ENCODE measurements around the gene NT5DC3.
"Not testable (repeated sequence)": the region's sequence is repeated elsewhere in the genome, so short reads cannot be mapped to it uniquely, and the experiment has no call there.

Gene NT5DC3

DNA sequence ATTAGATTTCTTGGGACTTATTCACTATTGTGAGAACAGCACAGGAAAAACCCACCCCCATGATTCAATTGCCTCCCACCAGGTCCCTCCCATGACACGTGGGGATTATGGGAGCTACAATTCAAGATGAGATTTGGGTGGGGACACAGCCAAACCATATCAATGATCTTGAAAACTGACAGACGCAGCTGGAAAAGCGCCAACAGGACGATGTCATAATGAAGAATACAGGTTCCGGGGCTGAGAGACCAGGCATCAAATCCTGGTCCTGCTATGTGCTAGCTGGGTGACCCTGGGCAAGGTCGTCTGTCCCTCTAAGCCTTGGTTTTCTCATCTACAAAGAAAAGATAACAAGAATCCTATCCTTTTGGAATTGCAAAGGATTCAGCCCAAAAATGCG is 31.4 kb downstream of the NT5DC3 start:
- DNase-seq (ENCODE audit: low read depth in 2 of 2), result not testable (repeated sequence)

DNA sequence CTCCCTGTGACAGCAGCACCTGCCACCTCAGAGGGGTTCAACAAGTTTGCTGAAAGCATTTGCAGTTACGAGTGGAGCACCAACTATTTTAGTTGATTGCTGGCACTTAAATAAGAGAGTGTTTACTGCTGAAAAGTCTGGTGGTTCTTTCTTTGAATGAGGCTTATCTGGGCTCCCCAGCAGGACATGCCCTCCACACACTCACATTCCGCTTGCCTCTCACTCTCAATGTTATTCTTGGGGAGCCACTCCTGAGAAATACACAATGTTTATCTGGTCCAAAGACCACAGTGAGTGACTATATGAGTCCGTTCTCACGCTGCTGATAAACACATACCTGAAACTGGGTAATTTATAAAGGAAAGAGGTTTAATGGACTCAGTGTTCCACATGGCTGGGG is 31.9 kb downstream of the NT5DC3 start:
- DNase-seq (ENCODE audit: low read depth in 2 of 2), result no peak

GRCh38 chr12:103808239-103808880 is 32.7 kb downstream of the NT5DC3 start:
- DNase-seq (ENCODE audit: low read depth in 2 of 2), result no peak

DNA sequence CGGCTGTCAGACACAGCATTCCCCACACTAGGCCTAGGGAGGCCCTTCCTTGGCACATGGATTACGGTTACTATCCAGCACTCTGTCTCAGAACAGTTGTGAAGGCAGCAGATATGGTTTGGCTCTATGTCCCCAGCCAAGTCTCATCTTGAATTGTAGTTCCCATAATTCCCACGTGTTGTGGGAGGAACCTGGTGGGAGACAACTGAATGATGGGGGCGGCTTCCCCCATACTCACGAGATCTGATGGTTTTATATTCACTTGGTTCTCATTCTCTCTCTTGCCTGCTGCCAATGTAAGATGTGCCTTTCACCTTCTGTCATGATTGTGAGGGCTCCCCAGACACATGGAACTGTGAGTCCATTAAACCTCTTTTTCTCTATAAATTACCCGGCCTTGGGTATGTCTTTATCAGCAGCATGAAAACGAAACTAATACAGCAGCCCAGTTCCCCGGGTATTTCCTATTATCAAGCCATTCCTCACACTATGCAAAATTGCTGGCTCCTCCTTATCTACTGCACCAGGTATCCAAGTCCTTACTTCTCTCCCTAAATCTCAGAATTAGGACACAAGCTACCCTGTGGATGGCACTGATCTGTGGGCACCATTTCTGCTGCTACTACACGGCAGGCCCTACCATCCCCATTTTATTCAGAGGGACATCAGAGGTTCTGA is 33.3 kb downstream of the NT5DC3 start:
- no peak for DNase-seq (ENCODE audit: low read depth in 2 of 2)

DNA sequence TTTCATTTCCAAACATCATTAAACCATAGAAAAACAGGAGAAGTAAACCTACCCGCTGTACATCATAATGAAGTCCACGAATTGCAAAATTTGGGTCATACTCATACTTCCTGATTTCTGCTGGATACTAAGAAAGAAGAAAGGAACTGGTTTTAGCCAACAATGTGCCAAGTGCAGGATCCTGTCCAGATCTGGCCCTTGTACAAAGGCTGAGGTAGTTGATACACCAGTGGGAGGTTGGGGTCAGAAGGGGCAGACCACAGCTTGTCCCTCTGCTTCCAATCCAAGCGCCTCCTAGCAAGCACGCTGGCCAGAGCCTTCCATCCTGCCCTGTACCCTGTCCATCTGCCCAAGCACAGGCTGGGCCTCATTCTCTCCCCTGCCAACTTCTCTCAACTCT is 34.2 kb downstream of the NT5DC3 start:
- no peak for DNase-seq (ENCODE audit: low read depth in 2 of 2)

DNA sequence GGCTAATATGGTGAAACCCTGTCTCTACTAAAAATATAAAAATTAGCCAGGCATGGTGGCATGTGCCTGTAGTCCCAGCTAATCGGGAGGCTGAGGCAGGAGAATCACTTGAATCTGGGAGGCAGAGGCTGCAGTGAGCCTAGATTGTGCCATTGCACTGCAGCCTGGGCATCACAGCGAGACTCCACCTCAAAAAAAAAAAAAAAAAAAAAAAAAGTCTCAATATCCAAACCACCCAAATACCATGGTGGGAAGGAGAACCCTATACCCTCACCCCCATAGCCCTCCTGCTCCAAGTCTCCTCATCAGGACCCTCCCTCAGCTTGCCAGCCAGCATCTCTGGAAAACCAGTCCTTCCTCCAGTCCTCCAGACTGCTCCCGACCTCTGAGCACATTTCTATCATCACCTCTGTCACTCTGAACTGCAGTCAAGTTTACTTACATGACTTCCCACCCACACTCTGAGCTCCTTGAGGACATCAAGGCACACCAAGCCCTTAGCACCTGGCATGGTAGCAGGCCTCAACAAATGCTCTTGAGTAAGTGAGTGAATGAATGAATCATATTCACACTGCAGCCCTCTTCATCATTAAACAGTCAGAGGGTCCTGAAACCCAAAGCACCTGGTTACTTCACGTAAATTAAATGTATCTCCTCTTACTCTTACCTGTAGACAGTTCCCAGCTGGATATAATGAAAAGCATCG is 35.2 kb downstream of the NT5DC3 start:
- no peak for DNase-seq (ENCODE audit: low read depth in 2 of 2)

DNA sequence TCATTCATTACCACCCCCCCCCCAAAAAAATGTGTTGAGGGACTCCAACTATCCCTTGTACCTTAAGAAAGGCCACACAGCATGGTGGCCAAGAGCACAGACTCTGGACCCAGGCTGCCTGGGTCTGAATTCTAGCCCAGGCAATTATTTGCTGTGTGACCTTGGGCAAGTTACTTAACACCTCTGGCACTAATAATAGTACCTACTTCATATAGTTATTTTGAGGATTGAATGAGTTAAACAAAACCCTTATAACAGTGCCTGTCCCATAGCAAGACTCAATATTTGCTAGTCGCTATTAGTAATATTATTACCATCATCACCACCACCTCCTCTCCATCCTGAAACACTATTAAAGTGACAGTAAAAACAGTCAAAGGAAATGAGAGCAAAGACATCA is 37.2 kb downstream of the NT5DC3 start:
- no peak for DNase-seq (ENCODE audit: low read depth in 2 of 2)

- no peak for DNase-seq (ENCODE audit: low read depth in 2 of 2)
Measured at GRCh38 chr12:103802586-103802886, 38.5 kb downstream of the NT5DC3 start.

DNA sequence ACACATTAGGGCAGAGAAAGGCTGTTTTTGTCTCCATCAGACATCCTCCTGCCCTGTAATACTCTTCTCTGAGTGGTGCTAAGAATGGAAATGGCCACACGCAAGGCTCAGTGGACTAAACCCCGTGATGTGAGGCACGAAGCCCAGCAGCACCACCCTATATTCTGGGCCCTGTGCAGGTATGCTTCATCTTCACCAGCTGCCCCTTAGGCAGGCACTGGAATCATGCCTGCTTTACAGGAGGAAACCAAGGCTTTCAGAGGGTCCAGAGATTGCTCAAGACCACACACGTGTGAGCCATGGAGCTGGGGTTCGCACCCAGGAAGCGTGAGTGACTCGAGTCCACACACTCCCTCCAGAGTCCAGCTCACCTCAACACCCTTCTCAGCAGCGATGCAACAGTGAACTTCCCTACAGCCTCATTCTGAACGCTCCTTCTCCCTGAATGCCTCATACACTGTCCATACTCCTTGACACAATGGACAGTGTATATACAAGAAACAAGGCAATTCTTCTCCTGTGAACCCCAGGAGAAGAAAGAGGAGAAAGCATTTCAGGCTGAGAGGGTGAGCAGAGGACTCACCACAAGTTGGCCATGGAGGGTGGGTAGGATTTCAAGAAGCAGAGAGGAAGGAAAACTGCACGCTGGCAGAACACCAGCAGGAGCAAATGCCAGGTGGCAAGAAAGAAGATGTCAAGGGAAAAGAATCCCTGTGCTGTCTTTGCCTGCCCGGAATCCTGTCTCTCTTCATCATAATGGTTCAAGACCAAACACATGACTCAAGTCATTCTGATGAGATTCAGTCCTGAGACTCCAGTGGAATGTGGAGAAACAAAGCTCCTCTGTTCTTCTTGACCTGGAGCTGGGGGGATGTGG is 39.1 kb downstream of the NT5DC3 start:
- DNase-seq (ENCODE audit: low read depth in 2 of 2), result no peak

DNA sequence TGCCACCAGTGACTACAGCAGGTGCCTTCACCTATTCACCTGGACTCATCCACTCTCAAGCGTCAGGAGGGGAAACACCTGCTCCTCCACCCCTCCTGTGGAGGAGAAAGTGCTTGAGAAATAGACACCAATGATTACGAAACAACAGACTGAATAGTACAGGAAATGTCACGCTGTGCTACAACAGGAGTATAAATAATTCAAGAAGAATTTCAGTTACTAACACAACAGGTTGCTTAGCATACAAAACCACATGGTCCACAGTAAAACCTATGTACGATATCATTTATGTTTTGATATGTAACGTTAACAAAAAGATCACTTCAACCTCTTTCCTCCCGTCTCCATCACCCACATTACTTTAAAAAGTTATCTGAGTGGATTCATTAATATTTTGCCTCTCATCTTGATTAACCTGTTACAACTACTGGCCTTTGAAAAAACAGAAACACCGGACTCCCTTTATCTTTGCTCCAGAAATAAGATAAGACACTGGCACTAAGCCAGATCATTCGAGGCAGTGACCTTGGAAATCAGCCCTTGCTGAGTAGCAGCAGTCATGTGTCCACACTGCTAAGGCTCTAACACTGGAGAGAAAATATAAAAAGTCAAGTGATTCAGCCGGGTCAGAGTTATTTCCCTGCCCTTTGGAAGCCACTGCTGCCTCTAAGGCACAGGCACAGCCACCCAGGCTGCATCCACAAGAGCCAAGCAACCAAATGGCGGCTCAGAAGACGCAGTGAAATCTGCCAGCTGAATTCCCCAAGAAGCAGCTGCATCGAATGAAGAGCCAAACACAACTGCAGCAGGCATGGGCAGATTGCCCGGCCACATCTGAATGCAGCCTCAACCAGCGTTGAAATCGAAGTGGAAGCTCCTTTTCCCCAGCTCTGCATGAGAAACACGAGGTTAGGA is 40.9 kb downstream of the NT5DC3 start:
- DNase-seq (ENCODE audit: low read depth in 2 of 2), result no peak

GRCh38 chr12:103799504-103799856 is 41.6 kb downstream of the NT5DC3 start:
- DNase-seq (ENCODE audit: low read depth in 2 of 2), result no peak

DNA sequence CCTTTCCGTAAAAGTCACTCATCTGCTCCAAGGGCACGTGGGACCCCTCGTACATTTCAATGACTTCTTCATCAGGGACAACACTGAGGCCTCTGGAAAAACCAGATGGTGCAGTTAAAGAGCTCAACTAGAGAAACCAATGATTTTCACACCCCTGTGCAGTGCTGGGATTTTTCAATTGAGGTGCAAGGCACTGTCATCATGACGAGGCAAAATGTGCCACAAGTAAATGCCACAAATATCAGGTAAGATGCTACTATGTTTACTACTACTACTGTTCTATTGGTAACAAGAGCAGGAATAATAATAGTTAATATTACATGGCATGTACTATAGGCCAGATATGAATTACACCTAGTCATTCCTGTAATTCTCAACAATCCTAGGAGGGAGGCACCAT is 42.4 kb downstream of the NT5DC3 start:
- DNase-seq (ENCODE audit: low read depth in 2 of 2), result no peak

DNA sequence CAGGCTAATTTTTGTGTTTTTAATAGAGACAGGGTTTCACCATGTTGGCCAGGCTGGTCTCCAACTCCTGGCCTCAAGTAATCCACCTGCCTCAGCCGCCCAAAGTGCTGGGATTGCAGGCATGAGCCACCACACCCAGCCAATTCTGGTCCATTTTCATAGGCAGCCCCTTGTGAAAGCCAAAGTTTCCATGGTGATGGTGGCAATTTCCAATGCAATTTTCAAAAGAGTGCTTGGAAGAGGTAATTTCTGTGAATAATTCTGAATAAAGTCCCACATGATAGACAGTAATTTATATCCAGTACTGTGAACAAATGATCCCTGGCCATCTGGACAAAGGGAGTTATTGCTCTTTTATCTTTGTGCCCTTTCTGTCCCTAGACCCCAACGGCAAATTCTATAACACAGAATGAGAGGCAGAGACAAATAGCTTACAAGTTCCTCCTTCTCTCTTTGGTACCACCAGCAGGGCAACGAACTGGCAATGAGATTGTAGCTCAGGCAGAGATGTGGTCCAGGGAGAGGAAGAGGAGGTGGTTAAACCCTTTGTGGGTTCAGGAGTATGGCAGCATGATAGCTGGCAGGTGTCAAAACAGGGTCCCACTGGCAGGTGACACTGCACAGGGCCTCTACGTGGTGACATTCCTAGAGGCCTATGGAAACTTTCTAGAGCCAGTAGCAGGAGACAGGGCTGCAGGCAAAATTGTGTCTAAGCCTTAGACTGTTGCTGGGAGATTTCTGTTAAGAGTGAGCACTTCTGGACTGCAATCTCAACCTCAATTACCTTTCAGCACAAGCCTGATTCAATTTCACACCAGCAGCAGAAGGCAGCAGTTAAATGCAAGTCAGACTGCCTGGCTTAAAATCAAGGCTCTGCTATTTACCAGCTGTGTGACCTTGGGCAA is 46.5 kb downstream of the NT5DC3 start:
- DNase-seq (ENCODE audit: low read depth in 2 of 2), result no peak

DNA sequence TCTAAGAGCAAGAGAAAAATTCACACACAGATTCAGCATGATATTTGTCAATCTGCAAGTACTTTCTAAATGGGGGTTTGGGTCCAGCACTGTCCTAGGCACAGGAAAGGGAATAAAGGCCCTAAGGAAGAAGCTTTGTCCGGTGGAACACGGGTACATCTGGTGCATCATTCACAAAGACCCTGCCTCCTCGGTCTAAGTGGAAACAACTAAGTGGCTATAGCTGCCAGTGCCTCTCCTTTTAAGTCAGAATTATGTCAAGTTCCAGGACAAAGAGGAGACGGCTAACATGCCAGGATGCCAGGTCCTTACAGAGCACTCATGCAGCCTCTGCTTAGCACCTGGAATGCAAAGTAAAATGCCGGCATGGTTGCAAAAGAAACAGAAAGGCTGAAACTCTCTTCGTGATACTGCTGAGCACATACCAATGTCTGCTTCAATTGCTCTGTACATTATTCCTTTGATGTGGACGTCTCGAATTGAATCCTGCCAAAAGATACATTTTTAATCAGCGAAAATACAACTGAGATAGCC is 47.5 kb downstream of the NT5DC3 start:
- DNase-seq (ENCODE audit: low read depth in 2 of 2), result no peak

GRCh38 chr12:103793046-103793445 is 48.0 kb downstream of the NT5DC3 start:
- DNase-seq (ENCODE audit: low read depth in 2 of 2), result no peak

DNA sequence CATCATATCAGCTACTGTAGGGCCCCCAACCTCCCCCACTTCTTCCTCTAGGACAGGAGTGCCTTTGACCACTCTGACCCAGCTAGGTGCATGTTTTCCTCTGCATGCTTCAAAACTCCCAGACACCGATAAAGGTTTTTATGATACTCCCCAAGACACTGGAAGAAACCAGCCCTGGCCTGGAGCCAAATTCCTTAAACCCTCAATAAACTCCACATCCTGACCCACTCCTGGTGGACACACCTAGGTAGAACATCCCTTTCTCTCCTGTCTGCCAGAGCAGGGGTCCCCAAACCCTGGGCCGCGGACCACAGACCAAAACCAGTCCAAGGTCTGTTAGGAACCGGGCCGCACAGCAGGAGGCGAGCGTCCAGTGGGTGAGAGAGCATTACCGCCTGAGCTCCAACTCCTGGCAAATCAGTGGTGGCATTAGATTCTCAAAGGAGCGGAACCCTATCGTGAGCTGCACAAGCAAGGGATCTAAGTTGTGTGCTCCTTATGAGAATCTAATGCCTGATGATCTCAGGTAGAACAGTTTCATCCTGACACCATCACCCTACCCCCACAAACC is 49.6 kb downstream of the NT5DC3 start:
- DNase-seq (ENCODE audit: low read depth in 2 of 2), result no peak

- DNase-seq (ENCODE audit: low read depth in 2 of 2), result no peak
Measured at GRCh38 chr12:103786201-103786600, 54.8 kb downstream of the NT5DC3 start.

DNA sequence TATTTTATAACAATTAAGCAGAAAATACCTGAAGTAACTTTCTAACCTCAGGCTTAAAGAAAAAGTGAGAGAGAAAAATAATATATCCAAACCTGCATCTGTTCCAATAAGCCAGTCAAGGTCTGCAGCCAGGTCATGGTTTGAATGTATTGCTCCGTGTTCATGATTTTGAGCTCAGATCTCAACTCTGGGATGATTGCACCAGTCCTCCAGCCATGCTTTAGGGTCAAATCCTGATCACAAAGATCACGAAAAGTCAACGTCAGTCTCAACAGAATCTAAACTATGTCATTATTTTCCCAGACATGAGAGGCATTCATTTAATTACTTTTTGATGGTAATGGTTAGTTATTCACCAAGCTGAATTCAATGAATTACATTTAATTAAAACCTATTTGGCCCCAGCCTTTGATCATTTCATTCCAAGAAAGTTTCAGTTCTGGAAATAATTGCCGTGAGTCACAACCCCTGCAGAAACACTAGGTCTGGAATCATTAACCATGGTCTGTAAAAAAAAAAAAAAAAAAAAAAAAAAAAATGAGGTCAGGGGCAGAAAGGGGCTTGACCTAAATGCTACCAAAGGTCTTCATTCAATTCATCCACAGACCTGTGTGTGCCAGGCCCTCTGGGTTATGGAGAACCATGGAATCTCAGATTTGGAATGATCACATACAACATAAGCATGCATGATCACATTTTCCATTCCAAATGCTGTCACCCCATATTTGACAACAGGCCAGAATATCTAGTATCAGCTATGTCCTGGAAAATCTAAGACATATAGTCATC is 55.6 kb downstream of the NT5DC3 start:
- no peak for DNase-seq (ENCODE audit: low read depth in 2 of 2)
